Endothelial cell of umbilical vein (primary cell): ENCODE results near the gene CCDC171. TPM values are rescaled to one million over a fixed set of nuclear protein-coding genes. Genes with fewer than 3 reads are reported as not detected.

Source experiments
- BruUV-seq: library from RNA; stranded (reverse); fragments of 400-500 nt; replicated peaks from 2 replicates; lab custom pipeline; 2021; lab: Mats Ljungman, UMichigan
- CTCF ChIA-PET: fragments of 300-600, 350-600 bp; sonication (Branson Sonifier 250); formaldehyde crosslinking; loops from one replicate; lab custom pipeline; 2021; ENCODE audit warnings: antibody characterized with exemption, inconsistent platforms; lab: Charles Lee
- POLR2A ChIA-PET: fragments of 300-600, 350-600 bp; sonication (Branson Sonifier 250); formaldehyde crosslinking; loops from one replicate; lab custom pipeline; 2021; ENCODE audit warnings: antibody characterized with exemption, inconsistent platforms; lab: Charles Lee
- DNase-seq: peaks from one replicate; pipeline ENCODE4 v3.0.0-alpha.2; 2011; ENCODE audit warnings: low read depth, low spot score
- FAIRE-seq: peaks from 2 replicates; lab custom pipeline; 2011; peaks lifted over from hg19 to GRCh38; lab: Jason Lieb, UNC
- H2AFZ ChIP-seq: 2 replicates; pipeline ENCODE4 v1.6.0; 2012; ENCODE audit warnings: low read depth, low read length, control low read depth, inconsistent platforms
- H3K27ac ChIP-seq: 2 replicates; pipeline ENCODE4 v1.5.1; 2011; ENCODE audit warnings: low read depth, mild to moderate bottlenecking, control low read depth, low read length, moderate library complexity; ENCODE audit not compliant: insufficient read depth
- H3K27me3 ChIP-seq, 2 experiments: 2 replicates each; pipeline versions ENCODE4 v1.6.0 to v1.6.1; 2011; ENCODE audit warnings: low read length in 2 of 2, mixed read lengths in 1 of 2; ENCODE audit not compliant: control insufficient read depth in 2 of 2, insufficient read depth in 2 of 2
- H3K36me3 ChIP-seq, 2 experiments: 2 replicates in 1 of 2; 3 replicates in 1 of 2; pipeline ENCODE4 v1.5.1; 2011; ENCODE audit warnings: low read length in 2 of 2, mild to moderate bottlenecking in 1 of 2, moderate library complexity in 1 of 2; ENCODE audit not compliant: control insufficient read depth in 2 of 2, insufficient read depth in 2 of 2; ENCODE audit errors: extremely low read depth in 1 of 2
- H3K4me1 ChIP-seq: 3 replicates; pipeline ENCODE4 v1.5.1; 2011; ENCODE audit warnings: mild to moderate bottlenecking, low read length; ENCODE audit not compliant: control insufficient read depth, insufficient read depth; ENCODE audit errors: extremely low read depth
- H3K4me2 ChIP-seq: 2 replicates; pipeline ENCODE4 v1.6.1; 2011; ENCODE audit warnings: low read length, control low read depth, mixed read lengths; ENCODE audit not compliant: insufficient read depth
- H3K4me3 ChIP-seq, 3 experiments: fragments of 200-600 bp in 1 of 3; sonication (generic), shearing (Covaris generic) in 1 of 3; replicated peaks in 1 of 3; 2 replicates each; pipeline ENCODE4 v1.5.1; 2011 to 2016; ENCODE audit warnings: control low read depth in 3 of 3, low read length in 3 of 3, mild to moderate bottlenecking in 2 of 3, inconsistent platforms in 1 of 3, low read depth in 1 of 3, moderate library complexity in 1 of 3; ENCODE audit not compliant: insufficient read depth in 1 of 3
- H3K79me2 ChIP-seq: 2 replicates; pipeline ENCODE4 v1.6.0; 2012; ENCODE audit warnings: low read length, inconsistent platforms; ENCODE audit not compliant: control insufficient read depth, insufficient read depth
- H3K9ac ChIP-seq: replicated peaks from 2 replicates; pipeline ENCODE3; 2011; ENCODE audit warnings: low read length, control low read depth; ENCODE audit not compliant: insufficient read depth; ENCODE audit errors: extremely low read depth
- H3K9me1 ChIP-seq: replicated peaks from 3 replicates; pipeline ENCODE4 v1.6.0; 2011; ENCODE audit warnings: mild to moderate bottlenecking, low read length; ENCODE audit not compliant: control insufficient read depth, insufficient read depth; ENCODE audit errors: extremely low read depth
- H3K9me3 ChIP-seq: replicated peaks from 2 replicates; pipeline ENCODE4 v1.5.1; 2012; ENCODE audit warnings: low read length, inconsistent platforms; ENCODE audit not compliant: control insufficient read depth, insufficient read depth
- H4K20me1 ChIP-seq: replicated peaks from 2 replicates; pipeline ENCODE3; 2011; ENCODE audit warnings: mild to moderate bottlenecking, low read length; ENCODE audit not compliant: control insufficient read depth, insufficient read depth; ENCODE audit errors: extremely low read depth
- CTCF ChIP-seq, 2 donors: IDR thresholded peaks; 1 replicate in 1 of 2; 2 replicates in 1 of 2; pipeline ENCODE4 v1.5.1; 2011; ENCODE audit warnings: low read length in 2 of 2, mild to moderate bottlenecking in 2 of 2, moderate library complexity in 2 of 2, control low read depth in 1 of 2, inconsistent platforms in 1 of 2, low read depth in 1 of 2; ENCODE audit not compliant: insufficient read depth in 1 of 2; ENCODE audit errors: extremely low read depth in 1 of 2
- EZH2 ChIP-seq: IDR thresholded peaks from 2 replicates; pipeline ENCODE4 v1.6.1; 2012; ENCODE audit warnings: borderline replicate concordance, low read depth, mild to moderate bottlenecking, moderate library complexity, low read length, inconsistent platforms; ENCODE audit not compliant: severe bottlenecking
- FOS ChIP-seq: IDR thresholded peaks from 2 replicates; pipeline ENCODE4 v1.6.1; 2011; ENCODE audit warnings: mild to moderate bottlenecking, low read length, moderate library complexity, borderline replicate concordance; ENCODE audit not compliant: insufficient read depth
- GATA2 ChIP-seq: IDR thresholded peaks from 2 replicates; pipeline ENCODE4 v1.7.0; 2011; ENCODE audit warnings: low read depth, mild to moderate bottlenecking, moderate library complexity, mixed read lengths, low read length; ENCODE audit not compliant: insufficient read length, insufficient read depth
- JUN ChIP-seq: IDR thresholded peaks from 2 replicates; pipeline ENCODE4 v1.6.1; 2011; ENCODE audit warnings: borderline replicate concordance, low read depth; ENCODE audit not compliant: insufficient read length, insufficient read depth
- MAX ChIP-seq: IDR thresholded peaks from 2 replicates; pipeline ENCODE4 v1.6.1; 2011; ENCODE audit not compliant: insufficient read depth, insufficient read length
- MYC ChIP-seq: IDR thresholded peaks from one replicate; pipeline ENCODE4 v1.6.1; 2011; ENCODE audit warnings: mild to moderate bottlenecking, low read depth, low read length
- POLR2A ChIP-seq: IDR thresholded peaks from 2 replicates; pipeline ENCODE4 v1.6.1; 2012; ENCODE audit warnings: low read depth, mild to moderate bottlenecking, control low read depth, low read length
- POLR2AphosphoS5 ChIP-seq: IDR thresholded peaks from 2 replicates; pipeline ENCODE4 v1.6.1; 2012; ENCODE audit warnings: low read depth, mild to moderate bottlenecking, control low read depth, low read length, moderate library complexity; ENCODE audit not compliant: insufficient read depth
- dilution Hi-C: fragments of 300-500 bp; cut with MboI; formaldehyde crosslinking; loops from one replicate; pipeline ENCODE4 v1.15.0; 2019; ENCODE audit warnings: low sequenced_read_pairs; ENCODE audit not compliant: extremely low pct_ligation_motif_present
- intact Hi-C: fragments of 100-400 bp; cut with micrococcal nuclease; formaldehyde crosslinking; loops from one replicate; pipeline ENCODE4 v1.10.0; 2022
- polyA plus RNA-seq, 4 experiments: library from polyadenylated mRNA; depleted of rRNA in 3 of 4; stranded (reverse) in 3 of 4; unstranded in 1 of 4; fragments of >200 nt; gene quantifications; 2 replicates each; pipeline versions ENCODE4 v1.2.1 to v1.2.3, GENCODE V29; 2011 to 2012; ENCODE audit warnings: missing spikeins in 1 of 4
- total RNA-seq: library from RNA; stranded (reverse); gene quantifications from 2 replicates; pipeline ENCODE4 v1.2.3, GENCODE V29; 2021

CCDC171 gene
- total and polyA plus RNA-seq, 2 donors (not counting 3 experiments of a cell fraction or from before 2014, with no cell fraction given), result 0.58 to 1.4 TPM

- Histone ChIP-seq H3K4me2 (no peak overlapping the region), H3K9ac (no peak overlapping the region), H3K9me1 (no peaks in the 10 kb centered on the region), H3K4me3 (no peak overlapping the region), H3K27ac (no peak overlapping the region), H2AFZ (no peak overlapping the region), H3K4me1 (no peaks in the 10 kb centered on the region), H3K9me3 (no peaks in the 10 kb centered on the region), H3K79me2 (no peaks in the 10 kb centered on the region), H3K27me3 (no peaks in the 10 kb centered on the region), H3K36me3 (no peaks in the 10 kb centered on the region), H4K20me1 (no peaks in the 10 kb centered on the region)
- TF ChIP-seq JUN (no peak), EZH2 (no peak), POLR2A (no peak), MYC (no peak), FOS (no peak), POLR2AphosphoS5 (no peak), GATA2 (no peak), CTCF (IDR thresholded peaks at IDR 0.05; ENCODE audit: extremely low read depth in 1 of 2, insufficient read depth in 1 of 2, low read depth in 1 of 2, low read length in 2 of 2) (no peak), MAX (no peak)
- intact Hi-C loops (no loop called here), dilution Hi-C loops (no loop called here)
- FAIRE-seq (no peak), DNase-seq (no peak)
- ChIA-PET CTCF (no interaction called here), POLR2A (no interaction called here)
- no TSS peak for BruUV-seq
Observed at GRCh38 chr9:15761551-15761950, 208.7 kb downstream of the CCDC171 start.
